Keratinocyte (primary cell): ENCODE data around the gene EYA3. TPM values are rescaled to one million over a fixed set of nuclear protein-coding genes. Genes with fewer than 3 reads are reported as not detected.

Experiments
- DNase-seq: peaks from one replicate; pipeline ENCODE4 v3.0.0-alpha.2; 2011; ENCODE audit warnings: low read depth, missing footprints, low spot score
- FAIRE-seq: peaks from 2 replicates; lab custom pipeline; 2011; peaks lifted over from hg19 to GRCh38; lab: Jason Lieb, UNC
- H2AFZ ChIP-seq: 2 replicates; pipeline ENCODE4 v1.6.0; 2012; ENCODE audit warnings: low read length, control low read depth, inconsistent platforms; ENCODE audit not compliant: control insufficient read depth
- H3K27ac ChIP-seq: 2 replicates; pipeline ENCODE4 v1.5.1; 2011; ENCODE audit warnings: low read length; ENCODE audit not compliant: control insufficient read depth, insufficient read depth
- H3K27me3 ChIP-seq: 3 replicates; pipeline ENCODE4 v1.6.0; 2011; ENCODE audit warnings: low read length; ENCODE audit not compliant: control insufficient read depth, insufficient read depth; ENCODE audit errors: extremely low read depth
- H3K36me3 ChIP-seq, 2 experiments: 2 replicates in 1 of 2; 3 replicates in 1 of 2; pipeline ENCODE4 v1.5.1; 2011; ENCODE audit warnings: low read length in 2 of 2, mild to moderate bottlenecking in 1 of 2; ENCODE audit not compliant: control insufficient read depth in 2 of 2, insufficient read depth in 2 of 2; ENCODE audit errors: extremely low read depth in 1 of 2
- H3K4me1 ChIP-seq: 3 replicates; pipeline ENCODE4 v1.5.1; 2011; ENCODE audit warnings: low read length; ENCODE audit not compliant: control insufficient read depth, insufficient read depth; ENCODE audit errors: extremely low read depth
- H3K4me2 ChIP-seq: 3 replicates; pipeline ENCODE4 v1.6.0; 2011; ENCODE audit warnings: low read depth, low read length; ENCODE audit not compliant: control insufficient read depth, insufficient read depth; ENCODE audit errors: extremely low read depth
- H3K4me3 ChIP-seq, 3 experiments: fragments of 200-600 bp in 1 of 3; sonication (generic) in 1 of 3; 2 replicates in 2 of 3; 3 replicates in 1 of 3; pipeline ENCODE4 v1.5.1; 2011 to 2016; ENCODE audit warnings: low read length in 3 of 3, mild to moderate bottlenecking in 3 of 3, control low read depth in 2 of 3, inconsistent platforms in 1 of 3, low read depth in 1 of 3, mixed read lengths in 1 of 3, mixed run types in 1 of 3, moderate library complexity in 1 of 3; ENCODE audit not compliant: control insufficient read depth in 2 of 3, insufficient read depth in 2 of 3; ENCODE audit errors: extremely low read depth in 1 of 3
- H3K79me2 ChIP-seq: 2 replicates; pipeline ENCODE4 v1.6.0; 2012; ENCODE audit warnings: low read length; ENCODE audit not compliant: control insufficient read depth, insufficient read depth
- H3K9ac ChIP-seq: 3 replicates; pipeline ENCODE4 v1.6.0; 2011; ENCODE audit warnings: low read length; ENCODE audit not compliant: control insufficient read depth, insufficient read depth; ENCODE audit errors: extremely low read depth
- H3K9me1 ChIP-seq: 3 replicates; pipeline ENCODE4 v1.6.0; 2011; ENCODE audit warnings: low read length; ENCODE audit not compliant: control insufficient read depth, insufficient read depth; ENCODE audit errors: extremely low read depth
- H3K9me3 ChIP-seq: 2 replicates; pipeline ENCODE4 v1.5.1; 2012; ENCODE audit warnings: low read depth, low read length; ENCODE audit not compliant: control insufficient read depth
- H4K20me1 ChIP-seq: 3 replicates; pipeline ENCODE4 v1.6.0; 2011; ENCODE audit warnings: low read length; ENCODE audit not compliant: control insufficient read depth, insufficient read depth; ENCODE audit errors: extremely low read depth
- CTCF ChIP-seq, 3 experiments: IDR thresholded peaks in 1 of 3; conservative IDR thresholded peaks in 1 of 3; optimal IDR thresholded peaks in 1 of 3; 2 replicates in 2 of 3; 3 replicates in 1 of 3; pipeline versions ENCODE3 to v1.5.1; 2011; ENCODE audit warnings: low read length in 3 of 3, mild to moderate bottlenecking in 3 of 3, moderate library complexity in 2 of 3, control low read depth in 1 of 3, inconsistent platforms in 1 of 3; ENCODE audit not compliant: insufficient read depth in 2 of 3; ENCODE audit errors: extremely low read depth in 1 of 3
- EZH2 ChIP-seq: IDR thresholded peaks from one replicate; pipeline ENCODE4 v1.6.1; 2012; ENCODE audit warnings: inconsistent platforms, mild to moderate bottlenecking, low read length, moderate library complexity
- dilution Hi-C: fragments of 300-500 bp; cut with MboI; formaldehyde crosslinking; loops from one replicate; pipeline ENCODE4 v1.7.0; 2020; ENCODE audit warnings: low sequenced_read_pairs; ENCODE audit not compliant: extremely low pct_ligation_motif_present
- polyA plus RNA-seq, 5 experiments: library from polyadenylated mRNA; depleted of rRNA in 3 of 5; stranded (reverse) in 3 of 5; stranded (forward) in 1 of 5; unstranded in 1 of 5; fragments of >200 nt; gene quantifications; 1 replicate in 1 of 5; 2 replicates in 3 of 5; 3 replicates in 1 of 5; pipeline versions ENCODE4 v1.2.1 to v1.2.3, GENCODE V29; 2011 to 2012; ENCODE audit warnings: missing spikeins in 2 of 5, low read depth in 1 of 5, low replicate concordance in 1 of 5

The EYA3 gene
- polyA plus RNA-seq, 1 donor (not counting 4 experiments of a cell fraction or from before 2014, with no cell fraction given), result 17.6 TPM

DNA sequence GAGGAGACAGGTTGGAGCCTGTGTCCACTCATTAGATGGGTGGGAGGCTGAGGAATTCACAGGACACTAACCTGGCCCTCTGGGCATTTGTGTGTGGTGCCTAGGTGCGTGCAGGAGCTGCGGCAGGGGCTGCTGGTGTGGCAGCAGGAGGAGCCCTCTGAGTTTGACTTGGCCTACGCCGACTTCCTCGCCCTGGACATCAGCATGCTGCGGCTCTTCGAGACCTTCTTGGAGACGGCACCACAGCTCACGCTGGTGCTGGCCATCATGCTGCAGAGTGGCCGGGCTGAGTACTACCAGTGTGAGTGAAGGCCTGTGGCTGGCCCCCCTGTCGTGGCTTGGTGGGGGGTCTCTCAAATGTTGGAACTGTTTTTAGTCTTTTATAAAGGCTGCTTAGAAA is 125.0 kb downstream of the EYA3 start:
- no peak overlapping the region for H2AFZ ChIP-seq
- no peak overlapping the region for H3K4me2 ChIP-seq
- dilution Hi-C loops, result no loop called here
- H4K20me1 ChIP-seq, result no peaks in the 10 kb centered on the region
- TF ChIP-seq CTCF (optimal IDR thresholded peaks at IDR 0.05 in 1 of 3, IDR thresholded peaks at IDR 0.05 in 1 of 3, conservative IDR thresholded peaks at IDR 0.05 in 1 of 3; ENCODE audit: extremely low read depth in 1 of 3, insufficient read depth in 2 of 3, low read length in 3 of 3) (no peak), EZH2 (no peak)
- no peaks in the 10 kb centered on the region for H3K27me3 ChIP-seq
- no peaks in the 10 kb centered on the region for H3K9me1 ChIP-seq
- H3K4me1 ChIP-seq, result peaks cover 14% of the 10 kb centered on the region
- H3K27ac ChIP-seq, result no peak overlapping the region
- DNase-seq (no peak), FAIRE-seq (no peak)
- no peak overlapping the region for H3K9ac ChIP-seq
- H3K36me3 ChIP-seq, result peaks cover 4 to 7% of the 10 kb centered on the region in 2 experiments
- H3K9me3 ChIP-seq, result no peaks in the 10 kb centered on the region
- no peaks in the 10 kb centered on the region for H3K79me2 ChIP-seq
- H3K4me3 ChIP-seq, result no peak overlapping the region

DNA sequence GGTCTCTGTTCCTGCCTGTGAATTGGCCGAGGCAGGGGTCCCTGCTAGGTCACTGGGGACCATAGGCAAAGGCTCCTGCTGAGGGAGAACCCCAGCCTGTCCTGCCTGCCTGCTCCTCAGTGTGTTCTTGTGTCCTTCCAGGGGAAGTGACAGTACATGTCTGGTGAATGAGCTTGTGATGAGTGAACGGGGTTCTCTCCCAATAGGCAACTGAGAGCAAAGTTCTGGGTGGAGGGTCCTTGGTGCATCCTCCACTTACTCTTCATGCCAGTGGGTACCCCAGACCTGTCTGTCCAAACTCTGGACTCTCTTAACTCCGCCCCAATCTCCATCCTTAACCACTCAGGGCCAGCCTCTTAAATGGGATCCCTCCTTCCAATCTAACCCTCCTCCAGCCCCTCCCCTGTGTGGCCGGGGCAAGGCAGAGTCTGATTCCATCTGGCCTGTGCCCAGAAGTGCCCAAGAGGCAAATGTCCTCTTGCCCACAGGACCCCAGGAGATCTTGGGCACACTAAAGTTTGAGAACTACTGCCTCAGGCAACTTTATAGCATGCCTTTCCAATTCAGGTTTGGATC is 126.7 kb downstream of the EYA3 start:
- H2AFZ ChIP-seq, result no peak overlapping the region
- peak; percentile 74 for FAIRE-seq
- no peak for DNase-seq
- no peaks in the 10 kb centered on the region for H4K20me1 ChIP-seq
- no peaks in the 10 kb centered on the region for H3K9me1 ChIP-seq
- H3K4me2 ChIP-seq, result no peak overlapping the region
- H3K36me3 ChIP-seq, result peaks cover 1 to 3% of the 10 kb centered on the region in 2 experiments
- no peak overlapping the region for H3K27ac ChIP-seq
- no peaks in the 10 kb centered on the region for H3K27me3 ChIP-seq
- H3K4me1 ChIP-seq, result peaks cover 13% of the 10 kb centered on the region
- no peak for TF ChIP-seq CTCF (optimal IDR thresholded peaks at IDR 0.05 in 1 of 3, IDR thresholded peaks at IDR 0.05 in 1 of 3, conservative IDR thresholded peaks at IDR 0.05 in 1 of 3; ENCODE audit: extremely low read depth in 1 of 3, insufficient read depth in 2 of 3, low read length in 3 of 3)
- no peak for TF ChIP-seq EZH2
- dilution Hi-C loops, result no loop called here
- H3K4me3 ChIP-seq, result no peak overlapping the region
- no peaks in the 10 kb centered on the region for H3K9me3 ChIP-seq
- no peaks in the 10 kb centered on the region for H3K79me2 ChIP-seq
- no peak overlapping the region for H3K9ac ChIP-seq
